C4-2B (cell line): ENCODE results near the gene PAM.

Experiments
- H3K27ac ChIP-seq: fragments of 450-650 bp; 2 replicates; pipeline ENCODE4 v1.5.1; 2017
- CTCF ChIP-seq: fragments of 450-650 bp; conservative IDR thresholded peaks from 2 replicates; pipeline ENCODE4 v1.5.1; 2017; ENCODE audit warnings: mild to moderate bottlenecking
- ZFX ChIP-seq: fragments of 450-650 bp; IDR thresholded peaks from 2 replicates; pipeline ENCODE4 v1.6.1; 2017

The PAM gene

GRCh38 chr5:102924963-102925362 is 169.9 kb downstream of the PAM start:
- H3K27ac ChIP-seq, result no peak overlapping the region
- no peak for TF ChIP-seq ZFX
- no peak for TF ChIP-seq CTCF

GRCh38 chr5:102927007-102927406 is 171.9 kb downstream of the PAM start:
- TF ChIP-seq ZFX (no peak), CTCF (no peak)
- H3K27ac ChIP-seq, result no peak overlapping the region

GRCh38 chr5:102930244-102930643 is 175.1 kb downstream of the PAM start:
- no peak overlapping the region for H3K27ac ChIP-seq
- TF ChIP-seq CTCF (no peak), ZFX (no peak)

- no peak overlapping the region for H3K27ac ChIP-seq
- TF ChIP-seq CTCF (no peak), ZFX (no peak)
Observed at GRCh38 chr5:102931085-102931725, 176.1 kb downstream of the PAM start.

GRCh38 chr5:102932781-102933180 is 177.7 kb downstream of the PAM start:
- no peak overlapping the region for H3K27ac ChIP-seq
- no peak for TF ChIP-seq CTCF
- TF ChIP-seq ZFX, result no peak

- H3K27ac ChIP-seq, result no peak overlapping the region
- no peak for TF ChIP-seq CTCF
- no peak for TF ChIP-seq ZFX
Observed at GRCh38 chr5:102933316-102933715, 178.2 kb downstream of the PAM start.

- no peak for TF ChIP-seq CTCF
- TF ChIP-seq ZFX, result no peak
- no peak overlapping the region for H3K27ac ChIP-seq
Observed at GRCh38 chr5:102933721-102934459, 178.8 kb downstream of the PAM start.
